HG03135 (cell line): ENCODE results near the gene HSD17B3.
"Not testable (repeated sequence)": the region's sequence is repeated elsewhere in the genome, so short reads cannot be mapped to it uniquely, and the experiment has no call there.

Experiments
- ATAC-seq: cut with Tn5 transposase; IDR thresholded peaks from one replicate; pipeline ENCODE4 v1.9.1; 2021; ENCODE audit warnings: mild to moderate bottlenecking, moderate library complexity; ENCODE audit not compliant: unreplicated experiment

Gene HSD17B3

GRCh38 chr9:96236854-96237550 is 65.0 kb downstream of the HSD17B3 start:
- no peak for ATAC-seq

- not testable (repeated sequence) for ATAC-seq
Measured at GRCh38 chr9:96236337-96236736, 65.6 kb downstream of the HSD17B3 start.

GRCh38 chr9:96232539-96233241 is 69.3 kb downstream of the HSD17B3 start:
- ATAC-seq, result no peak

GRCh38 chr9:96232164-96232538 is 69.8 kb downstream of the HSD17B3 start:
- no peak for ATAC-seq

GRCh38 chr9:96230002-96230401 is 72.0 kb downstream of the HSD17B3 start:
- no peak for ATAC-seq

- no peak for ATAC-seq
Measured at GRCh38 chr9:96222132-96222531, 79.8 kb downstream of the HSD17B3 start.

- ATAC-seq, result no peak
Measured at GRCh38 chr9:96219900-96220257, 82.1 kb downstream of the HSD17B3 start.

- no peak for ATAC-seq
Measured at GRCh38 chr9:96219026-96219899, 82.7 kb downstream of the HSD17B3 start.

- ATAC-seq, result peak; percentile 78
Measured at GRCh38 chr9:96217754-96218693, 84.0 kb downstream of the HSD17B3 start.

GRCh38 chr9:96217294-96217707 is 84.7 kb downstream of the HSD17B3 start:
- no peak for ATAC-seq

GRCh38 chr9:96216583-96216982 is 85.4 kb downstream of the HSD17B3 start:
- no peak for ATAC-seq

- no peak for ATAC-seq
Measured at GRCh38 chr9:96215841-96216240, 86.1 kb downstream of the HSD17B3 start.

GRCh38 chr9:96214635-96215034 is 87.3 kb downstream of the HSD17B3 start:
- ATAC-seq, result no peak

- no peak for ATAC-seq
Measured at GRCh38 chr9:96209407-96210271, 92.3 kb downstream of the HSD17B3 start.

GRCh38 chr9:96206156-96206751 is 95.7 kb downstream of the HSD17B3 start:
- ATAC-seq, result no peak

GRCh38 chr9:96204853-96205252 is 97.1 kb downstream of the HSD17B3 start:
- no peak for ATAC-seq

- ATAC-seq, result no peak
Measured at GRCh38 chr9:96203867-96204501, 98.0 kb downstream of the HSD17B3 start.

GRCh38 chr9:96202971-96203780 is 98.8 kb downstream of the HSD17B3 start:
- no peak for ATAC-seq
